ENCODE results near the gene NOS2.

Gene NOS2

GRCh38 chr17:27821318-27821717 is 21.0 kb upstream of the NOS2 start:
- H3K79me2 ChIP-seq (ENCODE audit: insufficient read depth, low read length) = no peaks in the 10 kb centered on the region
- no peak overlapping the region for H3K9ac ChIP-seq (ENCODE audit: low read length)
- TF ChIP-seq EZH2phosphoT487 (conservative IDR thresholded peaks at IDR 0.05; ENCODE audit: low read length) (no peak), CTCF (IDR thresholded peaks at IDR 0.05; ENCODE audit: insufficient read depth, low read length, poor library complexity, severe bottlenecking) (no peak)
- no peaks in the 10 kb centered on the region for H3F3A ChIP-seq (ENCODE audit: insufficient read depth)
- no peak overlapping the region for H2AFZ ChIP-seq (ENCODE audit: low read depth, low read length, severe bottlenecking)
- H3K4me2 ChIP-seq (ENCODE audit: low read depth, low read length, poor library complexity, severe bottlenecking) = no peak overlapping the region
- no peaks in the 10 kb centered on the region for H3K36me3 ChIP-seq (ENCODE audit: low read length)
- H3K27me3 ChIP-seq (ENCODE audit: low read length) = no peaks in the 10 kb centered on the region
- no peaks in the 10 kb centered on the region for H3K9me3 ChIP-seq (ENCODE audit: insufficient read depth, low read length)
- H3K9me2 ChIP-seq (replicated peaks; ENCODE audit: insufficient read depth, low read length) = no peaks in the 10 kb centered on the region
- H3K4me3 ChIP-seq (ENCODE audit: insufficient read depth, low read length, poor library complexity, severe bottlenecking) = no peak overlapping the region
- H3K27ac ChIP-seq (ENCODE audit: low read depth, low read length) = no peak overlapping the region
- H4K20me1 ChIP-seq (ENCODE audit: low read depth, low read length) = no peaks in the 10 kb centered on the region

- H3F3A ChIP-seq (ENCODE audit: insufficient read depth) = no peaks in the 10 kb centered on the region
- TF ChIP-seq EZH2phosphoT487 (conservative IDR thresholded peaks at IDR 0.05; ENCODE audit: low read length) (no peak), CTCF (IDR thresholded peaks at IDR 0.05; ENCODE audit: insufficient read depth, low read length, poor library complexity, severe bottlenecking) (no peak)
- no peaks in the 10 kb centered on the region for H3K9me2 ChIP-seq (replicated peaks; ENCODE audit: insufficient read depth, low read length)
- H3K79me2 ChIP-seq (ENCODE audit: insufficient read depth, low read length) = no peaks in the 10 kb centered on the region
- H3K27ac ChIP-seq (ENCODE audit: low read depth, low read length) = no peak overlapping the region
- no peaks in the 10 kb centered on the region for H3K36me3 ChIP-seq (ENCODE audit: low read length)
- no peak overlapping the region for H3K9ac ChIP-seq (ENCODE audit: low read length)
- no peaks in the 10 kb centered on the region for H4K20me1 ChIP-seq (ENCODE audit: low read depth, low read length)
- H2AFZ ChIP-seq (ENCODE audit: low read depth, low read length, severe bottlenecking) = no peak overlapping the region
- H3K9me3 ChIP-seq (ENCODE audit: insufficient read depth, low read length) = no peaks in the 10 kb centered on the region
- no peaks in the 10 kb centered on the region for H3K27me3 ChIP-seq (ENCODE audit: low read length)
- no peak overlapping the region for H3K4me3 ChIP-seq (ENCODE audit: insufficient read depth, low read length, poor library complexity, severe bottlenecking)
- H3K4me2 ChIP-seq (ENCODE audit: low read depth, low read length, poor library complexity, severe bottlenecking) = no peak overlapping the region
Observed at GRCh38 chr17:27819145-27819544, 18.8 kb upstream of the NOS2 start.

DNA sequence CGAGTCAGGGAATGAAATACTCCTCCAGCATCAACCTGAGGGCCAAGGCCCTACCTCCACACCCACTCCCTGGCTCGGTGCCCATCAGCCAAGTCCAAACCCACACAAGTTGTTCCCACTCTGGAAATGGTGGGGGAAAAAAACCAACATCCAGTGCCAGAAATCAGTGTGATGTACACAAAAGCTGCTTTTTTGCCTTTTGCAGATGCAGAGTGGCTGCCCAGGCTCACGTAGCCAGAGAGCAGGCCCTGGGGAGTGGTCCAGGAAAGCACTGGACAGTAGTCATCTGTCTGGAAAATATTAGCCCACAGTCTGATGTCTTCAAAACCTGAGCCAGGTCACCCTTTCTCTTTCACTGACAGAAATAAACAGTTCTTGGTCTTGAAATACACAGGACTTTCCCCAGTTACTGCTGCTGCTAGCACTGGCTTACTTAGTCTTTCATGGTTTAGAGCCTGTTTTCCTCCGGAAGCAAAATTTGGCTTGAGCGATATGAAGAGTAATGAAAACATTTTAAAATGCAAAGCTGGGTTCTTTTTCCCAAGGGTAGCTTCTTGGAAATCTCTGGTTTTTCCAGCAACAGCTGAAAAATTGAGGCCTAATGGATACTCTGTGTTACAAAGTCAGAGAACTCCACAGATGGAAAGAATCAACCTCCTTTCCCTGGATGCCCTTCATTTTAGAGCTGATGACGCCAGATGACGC is 18.2 kb upstream of the NOS2 start:
- Histone ChIP-seq H3K9me2 (replicated peaks; ENCODE audit: insufficient read depth, low read length) (no peaks in the 10 kb centered on the region), H3K4me2 (ENCODE audit: low read depth, low read length, poor library complexity, severe bottlenecking) (no peak overlapping the region), H3K79me2 (ENCODE audit: insufficient read depth, low read length) (no peaks in the 10 kb centered on the region), H3K27ac (ENCODE audit: low read depth, low read length) (no peak overlapping the region), H3K27me3 (ENCODE audit: low read length) (no peaks in the 10 kb centered on the region), H3K9me3 (ENCODE audit: insufficient read depth, low read length) (no peaks in the 10 kb centered on the region), H2AFZ (ENCODE audit: low read depth, low read length, severe bottlenecking) (no peak overlapping the region), H3K9ac (ENCODE audit: low read length) (no peak overlapping the region), H4K20me1 (ENCODE audit: low read depth, low read length) (no peaks in the 10 kb centered on the region), H3K36me3 (ENCODE audit: low read length) (no peaks in the 10 kb centered on the region), H3F3A (ENCODE audit: insufficient read depth) (no peaks in the 10 kb centered on the region), H3K4me3 (ENCODE audit: insufficient read depth, low read length, poor library complexity, severe bottlenecking) (no peak overlapping the region)
- no peak for TF ChIP-seq CTCF (IDR thresholded peaks at IDR 0.05; ENCODE audit: insufficient read depth, low read length, poor library complexity, severe bottlenecking)
- no peak for TF ChIP-seq EZH2phosphoT487 (conservative IDR thresholded peaks at IDR 0.05; ENCODE audit: low read length)

All from SU-DHL-6 (cell line).